Uterus (tissue), 4 donors: ENCODE data around the gene GRIK2. TPM values are rescaled to one million over a fixed set of nuclear protein-coding genes. Genes with fewer than 3 reads are reported as not detected.
"Not testable (repeated sequence)": the region's sequence is repeated elsewhere in the genome, so short reads cannot be mapped to it uniquely, and the experiment has no call there.

Source experiments
- DNase-seq, 2 donors: peaks; one replicate each; pipeline ENCODE4 v3.0.0-alpha.2; 2019 to 2020
- H3K27ac ChIP-seq, 2 donors: fragments of 200-600 bp; sonication (generic); 1 replicate in 1 of 2; 2 replicates in 1 of 2; pipeline ENCODE4 v1.5.1; 2016 to 2018
- H3K27me3 ChIP-seq, 2 donors: fragments of 200-600 bp; sonication (generic); one replicate each; pipeline ENCODE4 v1.5.1; 2018 to 2019; ENCODE audit warnings: control low read depth in 1 of 2
- H3K36me3 ChIP-seq, 2 donors: fragments of 200-600 bp; sonication (generic); one replicate each; pipeline ENCODE4 v1.5.1; 2019; ENCODE audit warnings: control low read depth in 1 of 2
- H3K4me1 ChIP-seq, 2 donors: fragments of 200-600 bp; sonication (generic); one replicate each; pipeline ENCODE4 v1.5.1; 2018 to 2019; ENCODE audit warnings: control low read depth in 1 of 2
- H3K4me3 ChIP-seq, 2 donors: fragments of 200-600 bp; sonication (generic); 1 replicate in 1 of 2; 2 replicates in 1 of 2; pipeline ENCODE4 v1.5.1; 2018 to 2019; ENCODE audit warnings: mild to moderate bottlenecking in 1 of 2
- H3K9me3 ChIP-seq, 2 donors: fragments of 200-600 bp; sonication (generic); one replicate each; pipeline ENCODE4 v1.5.1; 2019; ENCODE audit warnings: control low read depth in 1 of 2
- CTCF ChIP-seq, 4 experiments: fragments of 200-600 bp in 2 of 4; fragments of 450-650 bp in 2 of 4; sonication (generic) in 2 of 4; IDR thresholded peaks; one replicate each; pipeline ENCODE4 v1.5.1; 2016 to 2019; ENCODE audit warnings: antibody characterized with exemption in 4 of 4, mild to moderate bottlenecking in 2 of 4, moderate library complexity in 1 of 4
- POLR2A ChIP-seq, 2 donors: fragments of 450-650 bp; IDR thresholded peaks; one replicate each; pipeline ENCODE4 v1.6.1; 2016; ENCODE audit warnings: antibody characterized with exemption in 2 of 2, mild to moderate bottlenecking in 1 of 2, moderate library complexity in 1 of 2
- intact Hi-C: fragments of 100-400 bp; cut with DNase I; formaldehyde crosslinking; loops from one replicate; pipeline ENCODE4 v1.15.1; 2023; ENCODE audit warnings: low total_unique reads
- total RNA-seq, 4 donors: library from RNA; depleted of rRNA in 3 of 4; stranded (reverse); fragments of >200 nt in 3 of 4; gene quantifications; one replicate each; pipeline versions ENCODE4 v1.1.0 to v1.2.4, GENCODE V29; 2014 to 2023
- donor health status: DM: yes; HTN: yes; CAD: no.

GRIK2 gene
- total RNA-seq, 4 donors from 2014 or later = 0.76 to 13.1 TPM; not detected in 2

- Histone ChIP-seq H3K4me1 (no peaks in the 10 kb centered on the region), H3K27me3 (no peaks in the 10 kb centered on the region), H3K36me3 (no peaks in the 10 kb centered on the region), H3K4me3 (no peak overlapping the region), H3K9me3 (no peaks in the 10 kb centered on the region), H3K27ac (no peak overlapping the region)
- intact Hi-C loops = no loop called here
- DNase-seq = no peak
- no peak for TF ChIP-seq CTCF (IDR thresholded peaks at IDR 0.05)
- no peak for TF ChIP-seq POLR2A (IDR thresholded peaks at IDR 0.05)
Measured at GRCh38 chr6:101630941-101631340, 237.4 kb downstream of the GRIK2 start.

- no peaks in the 10 kb centered on the region for H3K4me1 ChIP-seq
- intact Hi-C loops = no loop called here
- no peaks in the 10 kb centered on the region for H3K9me3 ChIP-seq
- DNase-seq = no peak
- H3K36me3 ChIP-seq = no peaks in the 10 kb centered on the region
- no peak overlapping the region for H3K27ac ChIP-seq
- H3K27me3 ChIP-seq = no peaks in the 10 kb centered on the region
- no peak for TF ChIP-seq POLR2A (IDR thresholded peaks at IDR 0.05)
- no peak for TF ChIP-seq CTCF (IDR thresholded peaks at IDR 0.05)
- no peak overlapping the region for H3K4me3 ChIP-seq
Measured at GRCh38 chr6:101633081-101633480, 239.6 kb downstream of the GRIK2 start.

- H3K4me1 ChIP-seq, DNase-seq, H3K4me3 ChIP-seq, H3K9me3 ChIP-seq, intact Hi-C loops, H3K27ac ChIP-seq, H3K27me3 ChIP-seq, H3K36me3 ChIP-seq: not testable (repeated sequence)
Measured at GRCh38 chr6:101638865-101639264, 245.4 kb downstream of the GRIK2 start.

GRCh38 chr6:101640131-101640530 lies 246.6 kb downstream of the GRIK2 start:
- no peak for DNase-seq
- Histone ChIP-seq H3K4me1 (no peaks in the 10 kb centered on the region), H3K36me3 (no peaks in the 10 kb centered on the region), H3K9me3 (no peaks in the 10 kb centered on the region), H3K27ac (no peak overlapping the region), H3K4me3 (no peak overlapping the region), H3K27me3 (no peaks in the 10 kb centered on the region)
- intact Hi-C loops = no loop called here
- TF ChIP-seq POLR2A (IDR thresholded peaks at IDR 0.05) (no peak), CTCF (IDR thresholded peaks at IDR 0.05) (no peak)

GRCh38 chr6:101645770-101646169 lies 252.3 kb downstream of the GRIK2 start:
- no peaks in the 10 kb centered on the region for H3K27me3 ChIP-seq
- H3K36me3 ChIP-seq = no peaks in the 10 kb centered on the region
- H3K4me3 ChIP-seq = no peak overlapping the region
- DNase-seq = no peak
- H3K4me1 ChIP-seq = no peaks in the 10 kb centered on the region
- no peak for TF ChIP-seq CTCF (IDR thresholded peaks at IDR 0.05)
- no peak for TF ChIP-seq POLR2A (IDR thresholded peaks at IDR 0.05)
- H3K27ac ChIP-seq = no peak overlapping the region
- intact Hi-C loops = no loop called here
- no peaks in the 10 kb centered on the region for H3K9me3 ChIP-seq

- Histone ChIP-seq H3K9me3 (no peaks in the 10 kb centered on the region), H3K4me1 (no peaks in the 10 kb centered on the region), H3K36me3 (no peaks in the 10 kb centered on the region), H3K27ac (no peak overlapping the region), H3K4me3 (no peak overlapping the region), H3K27me3 (no peaks in the 10 kb centered on the region)
- intact Hi-C loops = no loop called here
- DNase-seq = no peak
- TF ChIP-seq CTCF (IDR thresholded peaks at IDR 0.05) (no peak), POLR2A (IDR thresholded peaks at IDR 0.05) (no peak)
Measured at GRCh38 chr6:101650402-101651100, 257.0 kb downstream of the GRIK2 start.
